ENCODE data around the gene TRPC3. TPM values are rescaled to one million over a fixed set of nuclear protein-coding genes. Genes with fewer than 3 reads are reported as not detected.

The TRPC3 gene
- total and polyA plus RNA-seq, 2 of the 8 experiments (the other 6 are each of a cell fraction or from before 2014, with no cell fraction given) = 0.37 to 0.41 TPM

GRCh38 chr4:121927948-121928347 lies 23.9 kb downstream of the TRPC3 start (continued):
- TF ChIP-seq CHD7 (IDR thresholded peaks at IDR 0.05; ENCODE audit: insufficient replicate concordance, low read length) = no peak
- no peak for TF ChIP-seq POLR2A (IDR thresholded peaks at IDR 0.05; ENCODE audit: control extremely low read depth in 1 of 2, low read depth in 2 of 2, low read length in 2 of 2)
- TF ChIP-seq CEBPB (IDR thresholded peaks at IDR 0.05; ENCODE audit: low read depth, low read length) = no peak
- no peak for TF ChIP-seq TAF7 (optimal IDR thresholded peaks at IDR 0.05; ENCODE audit: borderline replicate concordance, low read depth, low read length)
- TF ChIP-seq RFX5 (IDR thresholded peaks at IDR 0.05; ENCODE audit: borderline replicate concordance, low read depth, low read length) = no peak
- no peak for TF ChIP-seq CTBP2 (IDR thresholded peaks at IDR 0.05; ENCODE audit: borderline replicate concordance, insufficient read depth, insufficient read length, low read length)
- no peak for TF ChIP-seq TBP (IDR thresholded peaks at IDR 0.05; ENCODE audit: low read depth, low read length)
- no peak for TF ChIP-seq FOSL1 (IDR thresholded peaks at IDR 0.05; ENCODE audit: insufficient read depth, low read depth, low read length)
- no peak for TF ChIP-seq RAD21 (IDR thresholded peaks at IDR 0.05 in 1 of 2, conservative IDR thresholded peaks at IDR 0.05 in 1 of 2; ENCODE audit: low read depth in 2 of 2, low read length in 2 of 2)
- TF ChIP-seq CHD1 (IDR thresholded peaks at IDR 0.05; ENCODE audit: low read depth, low read length) = no peak
- TF ChIP-seq SIX5 (IDR thresholded peaks at IDR 0.05; ENCODE audit: low read depth, low read length) = no peak
- TF ChIP-seq ATF3 (IDR thresholded peaks at IDR 0.05; ENCODE audit: insufficient read depth, low read depth, low read length) = no peak
